Peyer's patch (tissue), 4 donors: ENCODE measurements around the gene PRKD1.

Experiments used
- CTCF ChIP-seq, 6 experiments: fragments of 450-650 bp in 4 of 6; fragments of 200-600 bp in 2 of 6; sonication (generic) in 1 of 6; IDR thresholded peaks; one replicate each; pipeline ENCODE4 v1.5.1; 2017 to 2019; ENCODE audit warnings: antibody characterized with exemption in 6 of 6, mild to moderate bottlenecking in 3 of 6, moderate library complexity in 1 of 6
- POLR2A ChIP-seq, 2 donors: fragments of 450-650 bp; IDR thresholded peaks; one replicate each; pipeline ENCODE4 v1.5.1; 2017; ENCODE audit warnings: antibody characterized with exemption in 2 of 2, mild to moderate bottlenecking in 2 of 2, moderate library complexity in 2 of 2

- TF ChIP-seq POLR2A (IDR thresholded peaks at IDR 0.05): no peak
- TF ChIP-seq CTCF (IDR thresholded peaks at IDR 0.05): no peak
Observed at GRCh38 chr14:29672831-29673230, 254.8 kb downstream of the PRKD1 start.
